DND-41 (cell line): ENCODE data around the gene PHACTR3.

Experiments used
- ATAC-seq: fragments of 200-7000 bp; cut with Tn5 transposase; 3 replicates; pipeline ENCODE4 v1.9.1; 2021; ENCODE audit warnings: low read depth; ENCODE audit not compliant: insufficient read depth
- DNase-seq: peaks from one replicate; pipeline ENCODE4 v3.0.0-alpha.2; 2020
- H2AFZ ChIP-seq: 2 replicates; pipeline ENCODE4 v1.6.0; 2012; ENCODE audit warnings: low read depth, low read length
- H3K27ac ChIP-seq: 2 replicates; pipeline ENCODE4 v1.5.1; 2012; ENCODE audit warnings: low read length, inconsistent platforms
- H3K27me3 ChIP-seq: fragments of 200-600 bp; sonication (generic); 2 replicates; pipeline ENCODE4 v1.6.0; 2012; ENCODE audit warnings: low read length, mild to moderate bottlenecking, inconsistent platforms; ENCODE audit not compliant: insufficient read depth, poor library complexity
- H3K36me3 ChIP-seq: 2 replicates; pipeline ENCODE4 v1.5.1; 2012; ENCODE audit warnings: low read length, inconsistent platforms; ENCODE audit not compliant: insufficient read depth
- H3K4me1 ChIP-seq: 2 replicates; pipeline ENCODE4 v1.5.1; 2012; ENCODE audit warnings: mild to moderate bottlenecking, low read length; ENCODE audit not compliant: insufficient read depth
- H3K4me2 ChIP-seq: 2 replicates; pipeline ENCODE4 v1.6.0; 2012; ENCODE audit warnings: mild to moderate bottlenecking, moderate library complexity, low read length, inconsistent platforms; ENCODE audit not compliant: insufficient read depth
- H3K4me3 ChIP-seq, 2 experiments: fragments of 200-600 bp in 1 of 2; shearing (Covaris generic) in 1 of 2; 2 replicates each; pipeline ENCODE4 v1.5.1; 2012 to 2016; ENCODE audit warnings: inconsistent platforms in 2 of 2, low read length in 2 of 2, mild to moderate bottlenecking in 2 of 2, low read depth in 1 of 2, moderate library complexity in 1 of 2
- H3K79me2 ChIP-seq: 2 replicates; pipeline ENCODE4 v1.6.0; 2012; ENCODE audit warnings: low read length, inconsistent platforms; ENCODE audit not compliant: insufficient read depth
- H3K9ac ChIP-seq: 2 replicates; pipeline ENCODE4 v1.6.0; 2012; ENCODE audit warnings: low read depth, mild to moderate bottlenecking, inconsistent platforms, low read length, moderate library complexity
- H3K9me3 ChIP-seq: 2 replicates; pipeline ENCODE4 v1.5.1; 2012; ENCODE audit warnings: low read length, moderate library complexity, mild to moderate bottlenecking, inconsistent platforms; ENCODE audit not compliant: insufficient read depth, severe bottlenecking
- H4K20me1 ChIP-seq: 2 replicates; pipeline ENCODE4 v1.6.0; 2012; ENCODE audit warnings: low read length; ENCODE audit not compliant: insufficient read depth
- CTCF ChIP-seq: IDR thresholded peaks from 2 replicates; pipeline ENCODE4 v1.5.1; 2012; ENCODE audit warnings: borderline replicate concordance, low read length, moderate library complexity, mild to moderate bottlenecking; ENCODE audit not compliant: poor library complexity, severe bottlenecking; ENCODE audit errors: extremely low read depth
- EZH2 ChIP-seq: IDR thresholded peaks from 3 replicates; pipeline ENCODE4 v1.6.1; 2012; ENCODE audit warnings: borderline replicate concordance, low read depth, mild to moderate bottlenecking, moderate library complexity, low read length, inconsistent platforms; ENCODE audit not compliant: severe bottlenecking

Gene PHACTR3

DNA sequence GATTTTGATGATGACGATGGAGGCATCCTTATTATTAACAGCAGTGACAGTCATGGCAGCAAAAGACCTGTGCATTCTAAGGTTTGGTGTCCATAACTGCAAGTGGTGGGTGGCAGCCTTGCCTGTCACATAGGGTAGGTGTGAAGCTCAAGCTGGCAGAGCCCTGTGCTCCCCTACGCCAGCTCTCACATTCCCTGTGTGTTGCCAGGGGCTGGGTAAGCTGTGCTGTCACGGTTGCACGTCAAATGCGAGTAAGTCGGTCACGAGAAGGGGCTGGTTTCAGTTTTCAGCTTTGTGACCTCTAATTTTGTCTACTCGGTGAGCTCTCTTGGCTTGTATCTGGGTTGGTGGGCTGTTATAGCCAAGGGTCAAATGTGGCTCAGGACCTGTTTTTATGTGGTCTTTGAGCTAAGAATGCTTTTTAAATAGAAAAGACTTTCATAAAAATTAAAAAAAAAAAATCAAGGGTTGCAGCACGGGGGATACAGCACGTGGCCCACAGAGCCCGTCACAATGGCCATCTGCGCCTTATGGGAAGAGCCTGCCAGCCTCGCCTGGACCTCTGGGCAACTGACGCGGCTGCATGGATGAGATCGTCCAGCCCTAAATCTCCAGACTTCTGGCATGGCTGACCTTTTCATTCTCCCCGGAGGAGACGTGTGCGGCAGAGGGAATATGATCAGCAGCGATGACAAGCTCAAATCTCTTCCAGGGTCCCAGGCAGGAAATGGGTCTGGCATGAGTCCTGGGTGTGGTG lies 148.5 kb downstream of the PHACTR3 start:
- no peak overlapping the region for H3K27ac ChIP-seq

DNA sequence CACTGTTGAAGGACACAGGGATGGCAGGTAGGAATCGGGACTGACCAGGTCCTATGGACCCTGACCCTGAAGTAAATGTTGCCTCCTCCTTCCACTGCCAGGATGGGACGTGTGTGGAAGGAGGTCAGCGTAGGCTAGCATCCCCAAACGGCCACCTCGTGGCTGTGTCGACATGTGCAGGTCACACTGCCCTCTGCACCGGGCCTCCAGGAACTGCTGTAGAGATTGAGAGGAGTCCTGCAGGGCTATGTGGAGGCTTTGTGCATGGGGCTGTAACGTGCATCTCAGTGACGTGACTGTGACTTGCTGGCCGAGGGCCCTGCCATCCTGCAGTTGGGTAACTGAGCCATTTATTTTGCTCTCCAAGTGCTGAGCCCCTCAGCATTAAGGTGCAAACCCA lies 149.5 kb downstream of the PHACTR3 start:
- Histone ChIP-seq H3K27me3 (peaks cover 23% of the 10 kb centered on the region), H3K9me3 (no peaks in the 10 kb centered on the region), H2AFZ (no peak overlapping the region), H3K36me3 (no peaks in the 10 kb centered on the region), H3K4me3 (no peak overlapping the region), H4K20me1 (peaks cover 29% of the 10 kb centered on the region), H3K9ac (no peak overlapping the region), H3K4me2 (no peak overlapping the region), H3K4me1 (no peaks in the 10 kb centered on the region), H3K27ac (no peak overlapping the region), H3K79me2 (no peaks in the 10 kb centered on the region)
- ATAC-seq, result no peak
- TF ChIP-seq CTCF (no peak), EZH2 (no peak)
- DNase-seq, result no peak

More for the DNA sequence above, 148.5 kb downstream of the PHACTR3 start:
- H3K9me3 ChIP-seq, result no peaks in the 10 kb centered on the region
- no peak overlapping the region for H3K4me3 ChIP-seq
- no peaks in the 10 kb centered on the region for H3K36me3 ChIP-seq
- peaks cover 29% of the 10 kb centered on the region for H4K20me1 ChIP-seq
- no peak overlapping the region for H3K4me2 ChIP-seq
- no peak overlapping the region for H2AFZ ChIP-seq
- no peak overlapping the region for H3K9ac ChIP-seq
- TF ChIP-seq CTCF (no peak), EZH2 (no peak)
- DNase-seq, result no peak
- H3K79me2 ChIP-seq, result no peaks in the 10 kb centered on the region
- ATAC-seq, result no peak
- peaks cover 27% of the 10 kb centered on the region for H3K27me3 ChIP-seq
- no peaks in the 10 kb centered on the region for H3K4me1 ChIP-seq

DNA sequence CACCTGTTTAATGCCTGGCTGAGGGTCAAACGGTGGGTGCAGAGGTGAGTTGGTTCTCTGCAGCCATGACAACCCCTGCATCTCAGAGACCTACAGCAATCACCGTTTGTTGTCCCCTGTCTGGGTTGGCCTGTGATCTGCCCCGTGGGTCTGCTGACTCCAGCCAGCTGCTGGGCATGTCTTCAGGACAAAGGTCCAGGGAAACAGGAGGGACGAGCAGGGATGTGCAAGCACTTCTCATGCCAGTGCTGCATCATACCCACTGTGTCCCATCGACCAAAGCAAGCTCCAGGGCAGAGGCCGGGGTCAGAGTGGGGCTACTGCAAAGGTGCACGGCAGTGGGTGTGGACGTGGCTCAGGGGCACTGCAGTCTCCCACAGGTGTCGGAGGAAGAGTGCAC lies 150.2 kb downstream of the PHACTR3 start:
- no peaks in the 10 kb centered on the region for H3K79me2 ChIP-seq
- peaks cover 29% of the 10 kb centered on the region for H4K20me1 ChIP-seq
- H2AFZ ChIP-seq, result no peak overlapping the region
- no peaks in the 10 kb centered on the region for H3K36me3 ChIP-seq
- ATAC-seq (no peak), DNase-seq (no peak)
- no peaks in the 10 kb centered on the region for H3K9me3 ChIP-seq
- no peak overlapping the region for H3K9ac ChIP-seq
- no peak overlapping the region for H3K4me3 ChIP-seq
- H3K27ac ChIP-seq, result no peak overlapping the region
- no peaks in the 10 kb centered on the region for H3K4me1 ChIP-seq
- H3K4me2 ChIP-seq, result no peak overlapping the region
- TF ChIP-seq EZH2 (no peak), CTCF (no peak)
- H3K27me3 ChIP-seq, result peaks cover 22% of the 10 kb centered on the region

GRCh38 chr20:59756241-59756640 lies 151.9 kb downstream of the PHACTR3 start:
- no peak overlapping the region for H3K4me3 ChIP-seq
- no peaks in the 10 kb centered on the region for H3K36me3 ChIP-seq
- no peak overlapping the region for H3K27ac ChIP-seq
- H3K9ac ChIP-seq, result no peak overlapping the region
- no peak overlapping the region for H2AFZ ChIP-seq
- H3K9me3 ChIP-seq, result no peaks in the 10 kb centered on the region
- peaks cover 12% of the 10 kb centered on the region for H3K27me3 ChIP-seq
- no peaks in the 10 kb centered on the region for H3K4me1 ChIP-seq
- no peak overlapping the region for H3K4me2 ChIP-seq
- DNase-seq (no peak), ATAC-seq (no peak)
- no peaks in the 10 kb centered on the region for H3K79me2 ChIP-seq
- TF ChIP-seq CTCF (no peak), EZH2 (no peak)
- peaks cover 20% of the 10 kb centered on the region for H4K20me1 ChIP-seq
